GM13977 (cell line): ENCODE results near the gene ABI1.
A peak's percentile ranks its signal among the peaks of the same experiment; 100 is the strongest.

Experiments used
- DNase-seq: peaks from one replicate; pipeline ENCODE4 v3.0.0; 2012; ENCODE audit warnings: low spot score
- in situ Hi-C: fragments of 300-500 bp; cut with MboI; formaldehyde crosslinking; loops from one replicate; pipeline ENCODE4 v1.12.0; 2022; ENCODE audit warnings: low sequenced_read_pairs, low pct_unique_long_range_greater_than_20kb, mixed read lengths, inconsistent platforms; ENCODE audit not compliant: unreplicated experiment
- TF ChIP-seq, protein P1 (sequence below): IDR thresholded peaks from 2 replicates; pipeline ENCODE4 v1.5.1; 2012; ENCODE audit warnings: mild to moderate bottlenecking, control low read depth; ENCODE audit not compliant: insufficient read depth; ENCODE audit errors: extremely low read depth, missing control alignments

The ABI1 gene

DNA sequence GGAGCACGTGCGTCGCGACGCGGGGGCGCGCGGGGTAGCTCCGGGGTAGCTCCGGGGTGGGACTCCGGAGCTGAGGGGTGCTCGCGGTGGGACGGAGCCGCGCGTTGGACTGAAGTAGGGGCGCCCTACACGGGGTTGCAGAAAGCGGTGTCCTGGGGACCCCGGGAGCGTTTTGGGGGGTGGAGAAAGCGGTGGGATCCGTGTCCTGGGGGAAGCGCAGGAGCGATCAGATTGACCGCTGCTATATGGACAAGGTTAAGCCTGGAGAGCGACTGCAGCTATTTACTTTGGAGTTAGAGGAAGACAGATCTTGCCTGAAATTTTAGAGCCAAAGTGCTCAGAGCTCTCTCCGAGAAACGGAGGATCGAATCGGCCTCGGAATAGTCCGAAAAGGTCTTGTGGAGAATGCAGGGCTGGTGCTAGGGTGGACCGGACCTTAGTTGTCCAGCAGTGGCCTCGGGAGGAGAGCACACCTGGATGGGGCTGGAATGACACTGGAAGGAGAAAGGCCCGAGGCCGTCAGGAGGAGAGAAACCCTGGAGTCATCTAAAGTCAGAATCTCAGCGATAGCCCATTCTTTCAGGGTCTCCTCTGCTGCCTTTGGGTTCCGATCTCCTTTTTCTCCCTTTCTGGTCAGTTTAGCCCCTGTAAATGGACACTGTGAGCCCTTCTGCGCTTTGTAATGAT lies 162.7 kb downstream of the ABI1 start:
- in situ Hi-C loops, result loop anchor here (25.0 kb wide), 1 partner anchor 361 kb away; no protein-coding TSS in a partner anchor
- TF ChIP-seq, protein P1, sequence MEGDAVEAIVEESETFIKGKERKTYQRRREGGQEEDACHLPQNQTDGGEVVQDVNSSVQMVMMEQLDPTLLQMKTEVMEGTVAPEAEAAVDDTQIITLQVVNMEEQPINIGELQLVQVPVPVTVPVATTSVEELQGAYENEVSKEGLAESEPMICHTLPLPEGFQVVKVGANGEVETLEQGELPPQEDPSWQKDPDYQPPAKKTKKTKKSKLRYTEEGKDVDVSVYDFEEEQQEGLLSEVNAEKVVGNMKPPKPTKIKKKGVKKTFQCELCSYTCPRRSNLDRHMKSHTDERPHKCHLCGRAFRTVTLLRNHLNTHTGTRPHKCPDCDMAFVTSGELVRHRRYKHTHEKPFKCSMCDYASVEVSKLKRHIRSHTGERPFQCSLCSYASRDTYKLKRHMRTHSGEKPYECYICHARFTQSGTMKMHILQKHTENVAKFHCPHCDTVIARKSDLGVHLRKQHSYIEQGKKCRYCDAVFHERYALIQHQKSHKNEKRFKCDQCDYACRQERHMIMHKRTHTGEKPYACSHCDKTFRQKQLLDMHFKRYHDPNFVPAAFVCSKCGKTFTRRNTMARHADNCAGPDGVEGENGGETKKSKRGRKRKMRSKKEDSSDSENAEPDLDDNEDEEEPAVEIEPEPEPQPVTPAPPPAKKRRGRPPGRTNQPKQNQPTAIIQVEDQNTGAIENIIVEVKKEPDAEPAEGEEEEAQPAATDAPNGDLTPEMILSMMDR, result no peak
- DNase-seq, result no peak

DNA sequence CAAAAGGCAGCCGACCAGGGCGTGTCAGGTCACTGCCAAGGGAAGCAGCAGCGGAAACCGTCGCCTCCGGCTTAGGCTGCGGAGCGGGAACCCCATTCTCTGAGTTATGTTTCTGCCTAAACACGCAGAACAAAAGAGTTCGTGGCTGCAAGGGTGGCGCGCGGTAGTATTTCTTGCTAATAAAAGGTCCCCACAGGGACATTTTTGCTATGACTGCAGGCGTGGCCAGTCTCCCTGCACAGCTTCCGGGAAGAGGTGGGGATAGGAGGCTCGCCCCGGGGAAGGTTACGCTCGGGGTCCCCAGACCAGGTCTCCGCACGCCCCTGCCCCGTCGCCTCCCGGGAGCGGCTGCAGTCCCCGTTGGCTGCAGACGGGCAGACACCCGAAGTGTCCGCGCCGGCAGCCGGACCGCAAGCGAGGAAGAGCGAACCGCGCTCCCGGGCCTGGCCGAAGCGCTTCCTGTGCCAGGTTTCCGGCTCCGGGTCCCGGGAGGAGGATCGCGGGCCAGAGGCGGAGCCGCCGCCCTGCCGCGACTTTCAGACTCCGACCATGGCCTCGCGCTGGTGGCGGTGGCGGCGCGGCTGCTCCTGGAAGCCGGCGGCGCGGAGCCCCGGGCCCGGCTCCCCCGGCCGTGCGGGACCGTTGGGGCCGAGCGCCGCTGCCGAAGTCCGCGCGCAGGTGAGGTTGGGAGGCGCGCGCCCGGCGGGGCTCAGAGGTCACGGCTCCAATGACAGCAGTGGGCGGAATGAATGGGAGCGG lies 163.4 kb downstream of the ABI1 start, which contains the start of gene PDSS1:
PDSS1 (plus strand) TSS at position 539 of the 759 bp plus-strand sequence; CDS start at position 550, 11 bp downstream.
- in situ Hi-C loops, result loop anchor here (25.0 kb wide), 1 partner anchor 360 kb away; no protein-coding TSS in a partner anchor
- TF ChIP-seq, protein P1, result no peak
- DNase-seq, result peak; percentile 92

DNA sequence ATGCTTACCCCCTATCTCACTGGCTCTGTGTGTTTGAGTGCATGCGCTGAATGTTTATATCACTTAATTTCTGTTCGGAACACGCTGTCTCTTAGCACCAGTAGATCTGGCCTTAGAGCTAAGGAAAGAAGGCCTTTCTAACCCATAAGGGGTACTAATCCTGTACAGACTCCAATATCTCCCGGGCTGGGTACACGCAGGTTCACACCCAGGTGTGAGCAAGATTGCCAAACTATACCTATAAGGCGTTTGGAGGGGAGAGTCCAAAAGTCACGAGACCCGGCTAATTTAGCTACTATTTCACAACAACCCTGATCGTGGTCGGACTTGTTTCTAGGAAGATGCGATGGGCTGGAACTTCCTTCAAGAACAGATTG lies 164.0 kb downstream of the ABI1 start:
- TF ChIP-seq, protein P1, result no peak
- in situ Hi-C loops, result loop anchor here (25.0 kb wide), 1 partner anchor 359 kb away; no protein-coding TSS in a partner anchor
- DNase-seq, result no peak
